Ovary (tissue), 9 donors: Measurements from ENCODE around the gene TCFL5. TPM values are rescaled to one million over a fixed set of nuclear protein-coding genes. Genes with fewer than 3 reads are reported as not detected.

Experiments
- DNase-seq, 5 donors: peaks; one replicate each; pipeline ENCODE4 v3.0.0-alpha.2; 2019 to 2020
- H3K27ac ChIP-seq, 2 donors: fragments of 200-600 bp; one replicate each; pipeline versions ENCODE4 v1.5.1 to v1.8.0; 2019 to 2022
- H3K27me3 ChIP-seq: fragments of 200-600 bp; one replicate; pipeline ENCODE4 v1.8.0; 2022
- H3K36me3 ChIP-seq: fragments of 200-600 bp; sonication (generic); one replicate; pipeline ENCODE4 v1.5.1; 2019
- H3K4me1 ChIP-seq: one replicate; pipeline ENCODE4 v1.8.1; 2013; ENCODE audit warnings: mild to moderate bottlenecking, moderate library complexity; ENCODE audit not compliant: insufficient read depth
- H3K4me3 ChIP-seq: fragments of 200-600 bp; sonication (generic); one replicate; pipeline ENCODE4 v1.5.1; 2017
- H3K9me3 ChIP-seq, 2 donors: fragments of 200-600 bp in 1 of 2; sonication (generic) in 1 of 2; one replicate each; pipeline versions ENCODE4 v1.5.1 to v1.8.1; 2013 to 2019; ENCODE audit warnings: mild to moderate bottlenecking in 1 of 2, moderate library complexity in 1 of 2
- CTCF ChIP-seq, 3 donors: fragments of 450-650 bp in 2 of 3; fragments of 200-600 bp in 1 of 3; IDR thresholded peaks; one replicate each; pipeline versions ENCODE4 v1.5.1 to v1.8.0; 2016 to 2022; ENCODE audit warnings: antibody characterized with exemption in 3 of 3, mild to moderate bottlenecking in 1 of 3
- EP300 ChIP-seq: sonication (generic); formaldehyde crosslinking; IDR thresholded peaks from one replicate; pipeline ENCODE4 v1.6.1; 2017; ENCODE audit warnings: antibody characterized with exemption
- POLR2A ChIP-seq: fragments of 450-650 bp; IDR thresholded peaks from one replicate; pipeline ENCODE4 v1.6.1; 2017; ENCODE audit warnings: antibody characterized with exemption, mild to moderate bottlenecking, moderate library complexity
- WGBS, 3 donors: extraction: QIAGEN DNeasy Blood & Tissue Kit in 1 of 3; methylation state at CpG; one replicate each; pipeline versions ENCODE4 v1.1.5 to v1.1.7; 2013 to 2017; 5-methylcytosine and 5-hydroxymethylcytosine counted together
- intact Hi-C, 4 donors: fragments of 100-400 bp; cut with DNase I; formaldehyde crosslinking; loops; one replicate each; pipeline versions ENCODE4 v1.11.0 to v1.15.1; 2022 to 2023
- polyA plus RNA-seq, 2 donors: library from polyadenylated mRNA; stranded (reverse); fragments of 200-250 nt in 1 of 2; fragments of 350-450 nt in 1 of 2; fragmentation: Illumina TruSeq in 1 of 2; extraction: RNeasy Lipid Tissue Mini Kit (QIAGEN cat#74804) in 1 of 2; gene quantifications; one replicate each; pipeline ENCODE4 v1.2.3, GENCODE V29; 2013 to 2014
- total RNA-seq, 7 donors: library from RNA; depleted of rRNA in 2 of 7; stranded (reverse); fragments of >200 nt in 2 of 7; fragmentation: NEBNext Ultra II Directional in 3 of 7; extraction: Animal tissue kit (Norgen Biotek cat#: 25700) in 3 of 7; gene quantifications; one replicate each; pipeline versions ENCODE4 v1.1.0 to v1.2.4, GENCODE V29; 2016 to 2023
- donor health status: DM: no; HTN: no; CAD: no; lungs with moderate emphysema.
- donor health status: DM: no; HTN: no; CAD: no.
- donor health status: Bipolar disorder and iron deficiency.
- donor health status: DM: yes; HTN: yes; CAD: no.
- donor health status: DM: no; HTN: no; CAD: no.
- donor health status: DM: yes; HTN: yes; CAD: no.

Gene TCFL5
- total and polyA plus RNA-seq, 9 donors, result 8.1 to 17.9 (median 12.3) TPM

- Histone ChIP-seq H3K4me1 (no peaks in the 10 kb centered on the region), H3K27me3 (no peaks in the 10 kb centered on the region), H3K27ac (no peak overlapping the region), H3K4me3 (no peak overlapping the region), H3K36me3 (no peaks in the 10 kb centered on the region), H3K9me3 (no peaks in the 10 kb centered on the region)
- TF ChIP-seq EP300, result no peak
- TF ChIP-seq POLR2A, result no peak
- WGBS, 3 donors, result 63 to 75% (median 70%) methylated on average over 8 of the region's 8 CpGs
- intact Hi-C loops, result no loop called here
- DNase-seq, result no peak
Measured at GRCh38 chr20:62884556-62884955, 22.9 kb upstream of the TCFL5 start.

- Histone ChIP-seq H3K9me3 (no peaks in the 10 kb centered on the region), H3K4me1 (no peaks in the 10 kb centered on the region), H3K27ac (no peak overlapping the region), H3K27me3 (no peaks in the 10 kb centered on the region), H3K4me3 (no peak overlapping the region), H3K36me3 (no peaks in the 10 kb centered on the region)
- 89 to 92% (median 91%) methylated on average over 15 of the region's 15 CpGs for WGBS, 3 donors
- intact Hi-C loops, result no loop called here
- TF ChIP-seq POLR2A (no peak), CTCF (IDR thresholded peaks at IDR 0.05) (no peak), EP300 (no peak)
- DNase-seq, result no peak
Measured at GRCh38 chr20:62882426-62882825, 20.8 kb upstream of the TCFL5 start.

DNA sequence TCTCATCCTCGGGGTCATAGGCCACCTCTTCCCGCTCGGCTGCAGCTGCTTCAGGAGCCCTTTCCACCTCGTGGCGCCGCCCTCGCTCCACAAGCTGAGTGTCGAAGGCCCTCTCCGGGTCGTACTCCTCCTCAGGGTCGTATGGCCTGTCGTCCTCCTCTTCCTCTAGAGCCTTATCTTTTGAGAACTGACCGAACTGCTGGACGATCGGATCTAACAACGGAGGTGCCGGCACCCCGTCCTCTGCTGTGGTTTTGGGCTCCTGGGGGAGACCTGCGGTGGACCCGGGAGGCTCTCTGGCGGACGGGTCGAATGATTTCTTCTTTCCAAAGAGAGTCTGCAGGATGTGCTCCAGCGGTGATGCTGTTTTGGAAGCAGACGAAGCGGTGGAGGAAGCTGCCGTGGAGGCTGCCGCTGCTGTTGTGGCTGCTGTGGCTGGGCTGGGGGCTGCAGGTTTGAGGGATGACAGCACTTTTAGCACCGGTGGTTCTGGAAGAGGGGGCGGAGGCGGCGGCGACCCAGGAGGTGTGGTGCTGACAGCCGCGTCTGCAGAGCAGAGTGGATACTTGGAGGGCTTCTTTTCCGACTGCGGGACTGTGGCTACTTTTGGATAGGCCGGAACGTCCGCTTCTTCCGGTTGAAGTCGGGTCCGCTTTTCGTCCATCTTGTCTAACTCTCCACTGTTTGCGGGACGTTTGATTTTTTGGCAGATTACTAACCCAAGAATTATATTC is 20.2 kb upstream of the TCFL5 start:
- H3K4me3 ChIP-seq, result no peak overlapping the region
- WGBS, 3 donors, result 91 to 93% (median 91%) methylated on average over 46 of the region's 46 CpGs
- no peak for DNase-seq
- H3K4me1 ChIP-seq, result peaks cover 5% of the 10 kb centered on the region
- H3K27ac ChIP-seq, result no peak overlapping the region
- H3K36me3 ChIP-seq, result no peaks in the 10 kb centered on the region
- intact Hi-C loops, result no loop called here
- no peaks in the 10 kb centered on the region for H3K9me3 ChIP-seq
- no peak for TF ChIP-seq CTCF (IDR thresholded peaks at IDR 0.05)
- TF ChIP-seq POLR2A, result no peak
- TF ChIP-seq EP300, result no peak
- H3K27me3 ChIP-seq, result no peaks in the 10 kb centered on the region

GRCh38 chr20:62880935-62881661 is 19.5 kb upstream of the TCFL5 start:
- H3K27ac ChIP-seq, result no peak overlapping the region
- H3K4me1 ChIP-seq, result peaks cover 11% of the 10 kb centered on the region
- no peak for TF ChIP-seq EP300
- no peak for TF ChIP-seq POLR2A
- TF ChIP-seq CTCF (IDR thresholded peaks at IDR 0.05), result no peak
- intact Hi-C loops, result no loop called here
- no peak for DNase-seq
- no peaks in the 10 kb centered on the region for H3K27me3 ChIP-seq
- no peak overlapping the region for H3K4me3 ChIP-seq
- no peaks in the 10 kb centered on the region for H3K9me3 ChIP-seq
- WGBS, 3 donors, result 92 to 93% (median 93%) methylated on average over 44 to 45 of the region's 45 CpGs
- no peaks in the 10 kb centered on the region for H3K36me3 ChIP-seq
